GM18508 (cell line): ENCODE measurements around the gene IL17RE.
"Not testable (repeated sequence)": the region's sequence is repeated elsewhere in the genome, so short reads cannot be mapped to it uniquely, and the experiment has no call there.

Experiments used
- ATAC-seq: cut with Tn5 transposase; IDR thresholded peaks from one replicate; pipeline ENCODE4 v1.9.1; 2021; ENCODE audit warnings: moderate number of reproducible peaks; ENCODE audit not compliant: insufficient read depth, unreplicated experiment

The IL17RE gene

GRCh38 chr3:9932535-9932842, 29.8 kb downstream of the IL17RE start:
- no peak for ATAC-seq

GRCh38 chr3:9932843-9933560, 30.4 kb downstream of the IL17RE start:
- ATAC-seq, result peak; percentile 34

- ATAC-seq, result peak; percentile 73
Measured at GRCh38 chr3:9933561-9934234, 31.1 kb downstream of the IL17RE start, which contains the start of gene CRELD1. TSS of gene CRELD1 (plus strand) at chr3:9933834. CDS start at chr3:9934439, 605 bp downstream.

- ATAC-seq, result no peak
Measured at GRCh38 chr3:9934235-9934621, 31.6 kb downstream of the IL17RE start.

- ATAC-seq, result no peak
Measured at GRCh38 chr3:9934993-9935392, 32.3 kb downstream of the IL17RE start.

- ATAC-seq, result no peak
Measured at GRCh38 chr3:9935966-9936510, 33.4 kb downstream of the IL17RE start.

- ATAC-seq, result no peak
Measured at GRCh38 chr3:9937486-9938238, 35.0 kb downstream of the IL17RE start.

GRCh38 chr3:9938966-9939365, 36.3 kb downstream of the IL17RE start:
- no peak for ATAC-seq

GRCh38 chr3:9939906-9940305, 37.3 kb downstream of the IL17RE start:
- ATAC-seq, result not testable (repeated sequence)

GRCh38 chr3:9940746-9941145, 38.1 kb downstream of the IL17RE start:
- no peak for ATAC-seq

- no peak for ATAC-seq
Measured at GRCh38 chr3:9942164-9942563, 39.5 kb downstream of the IL17RE start.

- no peak for ATAC-seq
Measured at GRCh38 chr3:9942934-9943690, 40.5 kb downstream of the IL17RE start.

- no peak for ATAC-seq
Measured at GRCh38 chr3:9944271-9944670, 41.6 kb downstream of the IL17RE start.

GRCh38 chr3:9945358-9945757, 42.7 kb downstream of the IL17RE start:
- ATAC-seq, result no peak

- ATAC-seq, result no peak
Measured at GRCh38 chr3:9946112-9947024, 43.7 kb downstream of the IL17RE start.

- no peak for ATAC-seq
Measured at GRCh38 chr3:9947025-9947995, 44.7 kb downstream of the IL17RE start.

- ATAC-seq, result no peak
Measured at GRCh38 chr3:9948586-9948985, 45.9 kb downstream of the IL17RE start.

- no peak for ATAC-seq
Measured at GRCh38 chr3:9949115-9949514, 46.5 kb downstream of the IL17RE start.
